HG03342 (cell line): ENCODE results near the gene MYOM3.
"Not testable (repeated sequence)": the region's sequence is repeated elsewhere in the genome, so short reads cannot be mapped to it uniquely, and the experiment has no call there.

ENCODE experiments used
- ATAC-seq: cut with Tn5 transposase; IDR thresholded peaks from one replicate; pipeline ENCODE4 v1.9.1; 2021; ENCODE audit warnings: mild to moderate bottlenecking, moderate library complexity; ENCODE audit not compliant: unreplicated experiment

Gene MYOM3

GRCh38 chr1:24008574-24009184 is 103.3 kb downstream of the MYOM3 start:
- not testable (repeated sequence) for ATAC-seq

- ATAC-seq: no peak
Observed at GRCh38 chr1:24007079-24007478, 104.9 kb downstream of the MYOM3 start.
